Choroid plexus epithelial cell (primary cell): ENCODE measurements around the gene USF1.

Experiments
- DNase-seq: peaks from one replicate; pipeline ENCODE4 v3.0.0-alpha.2; 2010; ENCODE audit warnings: low read depth
- H3K4me3 ChIP-seq: 2 replicates; pipeline ENCODE4 v1.5.1; 2011; ENCODE audit warnings: low read depth, mild to moderate bottlenecking, control low read depth, low read length, moderate library complexity
- CTCF ChIP-seq: conservative IDR thresholded peaks from 2 replicates; pipeline ENCODE4 v1.5.1; 2011; ENCODE audit warnings: low read depth, mild to moderate bottlenecking, control low read depth, inconsistent platforms, low read length, moderate library complexity

USF1 gene

GRCh38 chr1:161045736-161046604 is at the start of gene USF1:
USF1 (minus strand) TSS chr1:161045977; CDS start chr1:161043275, 2,702 bp downstream.
- DNase-seq, result peak; percentile 98
- H3K4me3 ChIP-seq, result peak within 1 kb of the TSS; percentile 84
- no peak for TF ChIP-seq CTCF

GRCh38 chr1:161095230-161095629 is 49.5 kb upstream of the USF1 start:
- no peak for DNase-seq
- TF ChIP-seq CTCF, result no peak
- no peak overlapping the region for H3K4me3 ChIP-seq

GRCh38 chr1:161094481-161094880 is 48.7 kb upstream of the USF1 start:
- H3K4me3 ChIP-seq, result no peak overlapping the region
- DNase-seq, result no peak
- no peak for TF ChIP-seq CTCF

- no peak overlapping the region for H3K4me3 ChIP-seq
- no peak for DNase-seq
- no peak for TF ChIP-seq CTCF
Observed at GRCh38 chr1:161092621-161093028, 46.8 kb upstream of the USF1 start.

GRCh38 chr1:161091796-161092507 is 46.2 kb upstream of the USF1 start:
- TF ChIP-seq CTCF, result no peak
- no peak overlapping the region for H3K4me3 ChIP-seq
- DNase-seq, result no peak

GRCh38 chr1:161091093-161091492 is 45.3 kb upstream of the USF1 start:
- no peak for DNase-seq
- no peak for TF ChIP-seq CTCF
- no peak overlapping the region for H3K4me3 ChIP-seq
